ENCODE measurements around the gene CRP.

GRCh38 chr1:159752135-159752580 is 37.8 kb upstream of the CRP start:
- no peak for TF ChIP-seq CTCF (conservative IDR thresholded peaks at IDR 0.05; ENCODE audit: low read length)
- TF ChIP-seq EZH2phosphoT487 (IDR thresholded peaks at IDR 0.05; ENCODE audit: borderline replicate concordance) = no peak

Data from Loucy (cell line).